Measurements from ENCODE around the gene ADAM23.

The ADAM23 gene

DNA sequence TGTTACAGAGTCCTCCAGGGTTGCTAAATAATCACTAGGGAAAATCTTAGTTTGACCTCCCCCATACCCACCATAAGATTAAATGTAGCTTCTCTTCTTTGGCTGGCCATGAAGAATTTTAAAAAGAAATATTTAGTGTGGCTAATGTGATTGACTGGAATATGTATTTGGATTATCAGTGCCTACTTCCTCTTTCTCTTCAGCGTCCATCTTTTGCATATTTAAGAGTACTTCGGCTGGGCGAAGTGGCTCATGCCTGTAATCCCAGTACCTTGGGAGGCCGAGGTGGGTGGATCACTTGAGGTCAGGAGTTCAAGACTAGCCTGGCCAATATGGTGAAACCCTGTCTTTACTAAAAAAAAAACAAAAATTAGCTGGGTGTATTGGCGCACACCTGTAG, 28.8 kb downstream of the ADAM23 start:
- Histone ChIP-seq H3K27ac (ENCODE audit: low read depth, low read length, poor library complexity, severe bottlenecking) (no peak overlapping the region), H3K4me3 (ENCODE audit: low read depth, low read length, poor library complexity, severe bottlenecking) (no peak overlapping the region), H3K9me3 (ENCODE audit: low read length) (no peaks in the 10 kb centered on the region), H3K36me3 (ENCODE audit: insufficient read depth, low read length) (no peaks in the 10 kb centered on the region), H3K79me2 (ENCODE audit: insufficient read depth, low read length) (no peaks in the 10 kb centered on the region), H4K20me1 (ENCODE audit: insufficient read depth, low read length) (no peaks in the 10 kb centered on the region), H2AFZ (ENCODE audit: low read length) (no peak overlapping the region), H3K9ac (ENCODE audit: low read length) (no peak overlapping the region), H3K4me1 (ENCODE audit: insufficient read depth, low read length, severe bottlenecking) (no peaks in the 10 kb centered on the region), H3K4me2 (ENCODE audit: low read length) (no peak overlapping the region), H3K27me3 (ENCODE audit: insufficient read depth, low read length) (no peaks in the 10 kb centered on the region), H3F3A (ENCODE audit: insufficient read depth, low read length) (no peaks in the 10 kb centered on the region), H3K9me2 (ENCODE audit: low read depth, low read length) (no peaks in the 10 kb centered on the region)
- no peak for TF ChIP-seq EZH2 (IDR thresholded peaks at IDR 0.05; ENCODE audit: borderline replicate concordance, low read length)
- TF ChIP-seq, protein P1, sequence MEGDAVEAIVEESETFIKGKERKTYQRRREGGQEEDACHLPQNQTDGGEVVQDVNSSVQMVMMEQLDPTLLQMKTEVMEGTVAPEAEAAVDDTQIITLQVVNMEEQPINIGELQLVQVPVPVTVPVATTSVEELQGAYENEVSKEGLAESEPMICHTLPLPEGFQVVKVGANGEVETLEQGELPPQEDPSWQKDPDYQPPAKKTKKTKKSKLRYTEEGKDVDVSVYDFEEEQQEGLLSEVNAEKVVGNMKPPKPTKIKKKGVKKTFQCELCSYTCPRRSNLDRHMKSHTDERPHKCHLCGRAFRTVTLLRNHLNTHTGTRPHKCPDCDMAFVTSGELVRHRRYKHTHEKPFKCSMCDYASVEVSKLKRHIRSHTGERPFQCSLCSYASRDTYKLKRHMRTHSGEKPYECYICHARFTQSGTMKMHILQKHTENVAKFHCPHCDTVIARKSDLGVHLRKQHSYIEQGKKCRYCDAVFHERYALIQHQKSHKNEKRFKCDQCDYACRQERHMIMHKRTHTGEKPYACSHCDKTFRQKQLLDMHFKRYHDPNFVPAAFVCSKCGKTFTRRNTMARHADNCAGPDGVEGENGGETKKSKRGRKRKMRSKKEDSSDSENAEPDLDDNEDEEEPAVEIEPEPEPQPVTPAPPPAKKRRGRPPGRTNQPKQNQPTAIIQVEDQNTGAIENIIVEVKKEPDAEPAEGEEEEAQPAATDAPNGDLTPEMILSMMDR (IDR thresholded peaks at IDR 0.05; ENCODE audit: low read length), result no peak

DNA sequence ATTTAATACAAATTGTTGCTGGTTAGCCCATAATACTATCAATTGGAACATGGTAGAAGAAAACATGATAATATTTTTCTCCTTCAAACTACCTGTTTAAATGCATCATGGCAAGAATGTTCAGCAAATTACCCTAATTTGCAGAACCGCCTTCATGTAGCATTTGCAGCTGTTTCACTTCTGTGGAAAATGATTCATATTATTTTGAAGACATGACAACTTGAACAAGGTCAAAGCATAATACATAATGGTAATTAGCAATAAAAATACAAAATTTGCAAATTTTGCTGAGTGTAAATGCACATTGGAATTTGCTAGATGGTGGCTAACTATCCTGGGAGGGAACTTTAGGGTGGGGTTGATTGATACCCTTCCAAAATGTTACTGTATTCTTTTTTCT, 30.8 kb downstream of the ADAM23 start:
- Histone ChIP-seq H3K27me3 (ENCODE audit: insufficient read depth, low read length) (no peaks in the 10 kb centered on the region), H3K9me2 (ENCODE audit: low read depth, low read length) (no peaks in the 10 kb centered on the region), H3K9ac (ENCODE audit: low read length) (no peak overlapping the region), H3K36me3 (ENCODE audit: insufficient read depth, low read length) (no peaks in the 10 kb centered on the region), H3K4me1 (ENCODE audit: insufficient read depth, low read length, severe bottlenecking) (no peaks in the 10 kb centered on the region), H3K9me3 (ENCODE audit: low read length) (no peaks in the 10 kb centered on the region), H3K27ac (ENCODE audit: low read depth, low read length, poor library complexity, severe bottlenecking) (no peak overlapping the region), H3K4me3 (ENCODE audit: low read depth, low read length, poor library complexity, severe bottlenecking) (no peak overlapping the region), H4K20me1 (ENCODE audit: insufficient read depth, low read length) (no peaks in the 10 kb centered on the region), H3K79me2 (ENCODE audit: insufficient read depth, low read length) (no peaks in the 10 kb centered on the region), H2AFZ (ENCODE audit: low read length) (no peak overlapping the region), H3K4me2 (ENCODE audit: low read length) (no peak overlapping the region), H3F3A (ENCODE audit: insufficient read depth, low read length) (no peaks in the 10 kb centered on the region)
- TF ChIP-seq, protein P1 (IDR thresholded peaks at IDR 0.05; ENCODE audit: low read length), result no peak
- no peak for TF ChIP-seq EZH2 (IDR thresholded peaks at IDR 0.05; ENCODE audit: borderline replicate concordance, low read length)

DNA sequence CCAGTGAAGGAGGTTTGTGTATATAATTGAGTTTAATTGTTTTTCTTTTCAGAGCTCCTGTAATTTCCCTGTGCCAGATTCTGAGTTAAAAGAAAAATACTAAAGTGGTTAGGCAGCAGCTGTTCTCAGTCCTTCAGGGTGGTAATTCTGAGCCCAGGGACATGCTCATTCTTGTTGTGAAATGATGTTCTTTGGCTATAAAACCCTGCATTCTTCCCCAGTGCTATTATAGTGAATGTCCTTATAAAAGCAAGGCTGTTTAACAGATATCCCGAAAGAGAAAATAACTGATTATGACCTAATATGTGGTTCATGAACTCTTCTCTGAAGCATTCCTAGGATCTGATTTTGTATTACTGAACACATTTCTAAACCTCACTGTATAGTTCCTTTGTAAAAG, 34.0 kb downstream of the ADAM23 start:
- Histone ChIP-seq H3K9me2 (ENCODE audit: low read depth, low read length) (no peaks in the 10 kb centered on the region), H2AFZ (ENCODE audit: low read length) (no peak overlapping the region), H3K4me2 (ENCODE audit: low read length) (no peak overlapping the region), H3K4me1 (ENCODE audit: insufficient read depth, low read length, severe bottlenecking) (no peaks in the 10 kb centered on the region), H3F3A (ENCODE audit: insufficient read depth, low read length) (no peaks in the 10 kb centered on the region), H3K9ac (ENCODE audit: low read length) (no peak overlapping the region), H3K79me2 (ENCODE audit: insufficient read depth, low read length) (no peaks in the 10 kb centered on the region), H3K27ac (ENCODE audit: low read depth, low read length, poor library complexity, severe bottlenecking) (no peak overlapping the region), H3K27me3 (ENCODE audit: insufficient read depth, low read length) (no peaks in the 10 kb centered on the region), H3K36me3 (ENCODE audit: insufficient read depth, low read length) (no peaks in the 10 kb centered on the region), H3K4me3 (ENCODE audit: low read depth, low read length, poor library complexity, severe bottlenecking) (no peak overlapping the region), H4K20me1 (ENCODE audit: insufficient read depth, low read length) (no peaks in the 10 kb centered on the region), H3K9me3 (ENCODE audit: low read length) (no peaks in the 10 kb centered on the region)
- TF ChIP-seq EZH2 (IDR thresholded peaks at IDR 0.05; ENCODE audit: borderline replicate concordance, low read length), result no peak
- TF ChIP-seq, protein P1 (IDR thresholded peaks at IDR 0.05; ENCODE audit: low read length), result no peak
